GM21723 (cell line): ENCODE results near the gene UHRF1.
"Not testable (repeated sequence)": the region's sequence is repeated elsewhere in the genome, so short reads cannot be mapped to it uniquely, and the experiment has no call there.

ENCODE experiments used
- ATAC-seq: cut with Tn5 transposase; IDR thresholded peaks from one replicate; pipeline ENCODE4 v1.9.1; 2021; ENCODE audit warnings: mild to moderate bottlenecking, moderate library complexity; ENCODE audit not compliant: unreplicated experiment

UHRF1 gene

DNA sequence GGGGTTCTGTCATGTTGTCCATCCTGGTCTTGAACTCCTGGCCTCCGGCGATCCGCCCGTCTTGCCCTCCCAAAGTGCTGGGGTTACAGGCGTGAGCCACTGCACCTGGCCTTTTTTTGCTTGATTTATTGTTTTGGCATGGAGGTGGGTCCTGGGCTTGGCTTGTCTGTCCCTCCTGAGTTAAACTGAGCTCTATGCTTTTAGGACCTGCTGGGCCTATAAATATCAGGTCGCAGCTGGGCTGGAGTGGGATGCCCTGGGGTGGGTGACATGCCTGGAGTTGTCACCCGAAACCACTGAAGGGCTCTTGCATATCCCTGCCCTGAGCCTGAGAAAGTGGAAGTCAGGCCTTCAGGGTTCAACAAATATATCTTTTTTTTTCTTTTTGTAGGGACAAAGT is 12.2 kb upstream of the UHRF1 start:
- ATAC-seq: no peak

DNA sequence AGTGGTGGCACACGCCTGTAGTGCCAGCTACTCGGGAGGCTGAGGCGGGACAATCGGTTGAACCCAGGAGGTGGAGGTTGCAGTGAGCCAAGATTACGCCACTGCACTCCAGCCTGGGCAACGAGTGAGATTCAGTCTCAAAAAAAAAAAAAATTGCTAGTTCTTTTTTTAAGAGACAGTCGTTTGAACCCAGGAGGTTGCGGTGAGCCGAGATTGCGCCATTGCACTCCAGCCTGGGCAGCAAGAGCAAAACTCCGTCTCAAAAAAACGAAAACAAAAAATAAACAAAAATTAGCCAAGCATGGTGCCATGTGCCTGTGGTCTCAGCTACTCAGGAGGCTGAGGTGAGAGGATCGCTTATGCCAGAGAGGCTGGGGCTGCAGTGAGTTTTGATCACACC is 8.4 kb upstream of the UHRF1 start:
- ATAC-seq: not testable (repeated sequence)

DNA sequence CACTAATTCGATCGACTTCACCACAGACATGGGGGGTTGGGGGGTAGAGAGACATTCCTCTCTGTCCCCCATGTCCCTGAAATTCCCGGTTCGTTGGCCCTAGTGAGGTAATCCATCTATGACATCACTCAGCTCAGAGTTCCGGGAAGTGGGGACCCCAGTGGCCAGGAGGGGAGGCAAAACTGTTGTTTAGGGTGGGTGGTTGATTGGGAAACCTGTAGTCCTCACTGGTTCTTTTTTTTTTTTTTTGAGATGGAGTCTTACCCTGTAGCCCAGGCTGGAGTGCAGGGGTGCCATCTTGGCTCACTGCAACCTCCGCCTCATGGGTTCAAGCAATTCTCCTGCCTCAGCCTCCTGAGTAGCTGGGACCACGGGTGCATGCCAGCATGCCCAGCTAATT is 6.5 kb upstream of the UHRF1 start, which contains the start of gene ARRDC5:
ARRDC5 (minus strand) TSS at position 101 of the 400 bp plus-strand sequence; CDS start at position 30, 71 bp downstream.
- ATAC-seq: no peak

DNA sequence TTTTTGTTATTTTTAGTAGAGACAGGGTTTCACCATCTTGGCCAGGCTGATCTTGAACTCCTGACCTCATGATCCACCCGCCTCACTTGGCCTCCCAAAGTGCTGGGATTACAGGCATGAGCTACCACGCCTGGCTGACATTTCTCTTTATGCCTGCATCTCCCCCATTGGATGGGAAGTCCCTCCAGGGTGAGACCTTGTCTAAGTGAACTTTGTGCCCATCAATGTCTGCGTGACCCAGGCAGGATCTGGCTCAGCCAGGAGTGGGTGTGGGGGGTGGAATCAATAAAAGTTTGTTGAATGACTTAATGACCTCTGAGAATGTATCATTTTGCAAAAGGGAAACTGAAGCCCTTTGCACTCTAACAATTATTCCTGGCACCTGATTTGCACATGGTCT is 4.8 kb upstream of the UHRF1 start:
- no peak for ATAC-seq

DNA sequence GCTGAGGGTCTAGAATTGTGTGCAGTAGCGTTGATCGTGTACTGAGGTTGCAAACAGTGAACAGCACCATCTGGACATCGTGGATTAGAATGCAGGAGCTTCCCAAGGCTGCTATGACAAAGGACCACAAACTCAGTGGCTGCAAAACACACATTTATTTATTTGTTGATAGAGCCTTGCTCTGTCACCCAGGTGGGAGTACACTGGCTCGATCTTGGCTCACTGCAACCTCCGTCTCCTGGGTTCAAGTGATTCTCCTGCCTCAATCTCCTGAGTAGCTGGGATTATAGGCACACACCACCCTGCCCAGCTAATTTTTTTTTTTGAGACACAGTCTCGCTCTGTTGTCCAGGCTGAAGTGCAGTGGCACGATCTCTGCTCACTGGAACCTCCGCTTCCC is 2.3 kb upstream of the UHRF1 start:
- ATAC-seq: no peak

DNA sequence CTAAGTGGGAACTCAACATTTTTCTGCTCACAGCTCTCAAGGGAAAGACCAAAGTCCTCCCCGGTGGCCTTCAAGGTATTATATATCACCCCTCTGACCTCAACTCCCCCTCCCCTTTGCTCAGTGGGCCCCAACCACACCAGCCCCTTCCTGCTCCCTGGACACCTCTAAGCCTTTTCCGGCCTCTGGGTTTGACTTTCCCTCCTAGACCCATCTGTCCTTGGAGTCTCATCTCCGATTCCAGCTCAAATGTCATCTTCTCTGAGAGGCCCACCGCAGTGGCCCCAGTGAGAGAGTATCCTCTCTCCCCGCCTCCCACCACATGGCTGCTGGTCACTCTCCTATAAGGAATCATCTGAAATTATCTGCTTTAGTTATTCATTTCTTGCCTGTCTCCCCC is 941 bp upstream of the UHRF1 start:
- no peak for ATAC-seq

DNA sequence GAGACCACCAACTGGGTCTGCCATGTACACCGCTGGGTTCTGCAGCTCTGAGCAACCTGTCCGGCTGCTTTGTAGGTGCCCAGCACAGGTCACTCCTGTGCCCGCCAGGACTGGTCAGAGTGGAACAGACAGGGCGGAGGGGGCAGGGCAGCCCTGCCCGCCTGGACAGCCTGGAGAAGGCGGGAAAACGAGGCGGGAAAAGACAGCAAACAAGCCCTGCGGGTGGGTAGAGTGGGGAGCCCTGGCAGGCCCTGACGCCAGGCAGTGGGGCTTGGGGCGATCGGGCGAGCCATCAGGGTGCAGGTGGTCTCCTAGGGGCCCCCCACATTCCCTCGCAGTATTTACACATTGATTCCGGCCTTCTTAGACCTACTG is 533 bp upstream of the UHRF1 start:
- ATAC-seq: no peak

DNA sequence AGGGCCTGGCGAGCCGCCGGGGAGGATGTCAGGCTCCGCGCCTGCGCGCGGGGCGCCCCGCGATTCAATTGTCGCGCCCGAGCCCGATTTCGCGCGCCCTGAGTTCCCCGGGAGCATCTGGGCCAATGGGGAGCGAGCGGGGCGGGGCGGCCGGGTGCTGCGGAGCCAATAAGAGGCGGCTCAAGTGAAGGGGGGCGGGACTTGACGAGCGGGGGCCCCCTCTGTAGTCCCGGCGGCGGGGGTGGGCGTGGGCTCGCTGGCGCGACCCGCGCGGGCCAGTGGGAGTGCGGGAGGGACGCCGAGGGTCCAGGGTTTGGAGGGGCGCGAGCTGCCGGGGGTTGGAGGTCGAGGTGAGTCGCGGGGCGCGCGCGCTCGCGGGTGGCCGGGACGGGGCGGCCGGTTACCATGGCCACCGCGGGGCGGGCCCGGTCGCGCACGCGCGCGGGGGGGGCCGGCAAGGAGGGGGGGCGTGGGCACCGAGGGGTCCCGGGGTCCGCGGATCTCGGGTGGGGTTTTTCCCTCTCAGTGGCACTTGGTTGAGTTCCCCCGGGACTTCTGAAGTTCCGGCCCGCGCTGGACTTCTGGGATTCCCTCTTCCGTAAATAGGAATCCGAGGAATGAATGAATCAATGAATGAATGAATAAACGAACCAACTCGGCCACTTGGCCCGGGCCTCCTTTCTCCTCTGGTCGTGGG is 744 bp downstream of the UHRF1 start:
- ATAC-seq: peak; percentile 66

DNA sequence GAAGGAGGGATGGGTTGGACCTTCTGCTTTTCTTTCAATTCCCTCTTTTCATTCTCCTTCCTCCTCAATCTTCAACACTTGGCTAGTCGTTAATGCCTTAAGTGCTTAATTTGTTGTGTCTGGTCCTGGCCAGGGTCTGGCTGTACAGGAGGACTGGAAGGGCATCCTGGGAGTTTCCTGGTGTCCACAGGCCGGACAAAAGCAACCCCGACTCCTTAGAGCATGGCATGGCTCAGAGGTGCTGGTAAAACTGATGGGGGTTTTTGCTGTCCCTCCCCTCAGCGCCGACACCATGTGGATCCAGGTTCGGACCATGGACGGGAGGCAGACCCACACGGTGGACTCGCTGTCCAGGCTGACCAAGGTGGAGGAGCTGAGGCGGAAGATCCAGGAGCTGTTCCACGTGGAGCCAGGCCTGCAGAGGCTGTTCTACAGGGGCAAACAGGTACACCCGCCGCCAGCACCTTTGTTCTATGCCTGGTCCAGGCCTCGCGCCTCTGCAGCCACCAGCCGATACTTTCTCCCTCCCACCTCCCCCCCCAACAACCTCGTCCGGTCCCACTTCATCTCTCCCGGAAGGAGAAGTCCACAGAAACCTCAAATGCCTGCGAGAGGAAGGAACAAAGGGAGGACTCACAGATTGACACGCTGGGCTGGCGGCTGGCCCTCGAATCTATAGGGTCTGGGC is 1.4 kb downstream of the UHRF1 start:
- no peak for ATAC-seq

DNA sequence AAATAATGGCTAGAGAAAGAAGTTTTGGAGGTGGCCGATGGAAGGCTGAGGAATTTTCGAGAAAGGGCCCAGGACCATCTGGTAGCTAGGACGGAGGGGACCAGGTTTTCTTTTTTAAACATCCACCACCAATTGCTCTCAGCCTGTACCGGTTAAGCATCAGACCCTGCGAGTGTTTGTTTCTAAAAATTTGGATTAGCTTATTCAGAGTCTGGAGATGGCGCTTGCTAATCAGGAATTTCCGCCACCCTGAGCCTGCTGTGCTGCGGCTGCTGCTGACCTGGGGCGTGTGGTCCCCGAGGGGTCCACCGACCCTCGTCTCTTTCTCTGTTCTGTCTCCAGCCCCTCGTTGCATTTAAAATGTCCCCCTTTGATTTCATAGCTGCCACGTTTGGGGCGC is 2.0 kb downstream of the UHRF1 start:
- ATAC-seq: no peak

DNA sequence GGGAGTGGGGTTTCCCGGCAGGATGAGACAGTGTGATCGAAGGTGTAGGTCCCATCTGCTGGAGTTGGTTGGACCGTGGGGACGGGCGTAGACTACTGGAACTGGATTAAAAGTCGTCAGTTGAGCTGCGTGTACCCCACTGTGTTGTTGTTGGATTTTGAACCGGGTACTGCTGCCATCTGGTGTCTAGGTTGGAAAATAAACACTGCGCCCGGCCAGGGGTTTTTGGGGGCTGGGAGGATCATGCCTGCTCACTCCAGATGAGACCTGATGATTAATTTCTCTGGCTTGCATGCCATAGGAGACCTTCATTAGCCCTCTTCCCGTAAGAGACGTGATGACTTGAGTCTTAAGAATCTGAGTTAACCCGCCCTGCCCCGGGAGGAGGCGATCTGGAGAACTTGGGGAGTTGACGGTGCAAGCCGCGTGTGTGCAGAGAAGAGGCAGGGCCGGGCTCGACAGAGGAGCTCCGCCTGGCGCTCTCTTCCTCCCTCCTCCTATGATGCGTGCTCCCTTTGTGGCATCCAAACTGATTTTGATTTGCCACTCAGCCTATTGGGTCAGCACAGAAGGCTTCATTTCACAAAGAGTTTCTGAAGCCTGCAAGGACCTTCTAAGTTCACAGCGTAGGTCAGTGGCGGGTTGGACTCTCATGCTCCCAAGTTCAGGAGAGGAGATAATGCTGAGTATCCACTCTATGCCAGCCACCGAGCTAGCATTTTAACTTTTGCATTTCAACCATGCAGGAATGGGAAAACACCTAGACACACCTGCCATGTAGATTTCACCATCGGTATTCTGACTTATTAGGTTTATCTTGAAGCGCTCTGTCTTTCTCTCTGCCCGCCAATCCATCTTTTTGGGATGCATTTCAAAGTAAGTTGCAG is 2.7 kb downstream of the UHRF1 start:
- ATAC-seq: no peak

DNA sequence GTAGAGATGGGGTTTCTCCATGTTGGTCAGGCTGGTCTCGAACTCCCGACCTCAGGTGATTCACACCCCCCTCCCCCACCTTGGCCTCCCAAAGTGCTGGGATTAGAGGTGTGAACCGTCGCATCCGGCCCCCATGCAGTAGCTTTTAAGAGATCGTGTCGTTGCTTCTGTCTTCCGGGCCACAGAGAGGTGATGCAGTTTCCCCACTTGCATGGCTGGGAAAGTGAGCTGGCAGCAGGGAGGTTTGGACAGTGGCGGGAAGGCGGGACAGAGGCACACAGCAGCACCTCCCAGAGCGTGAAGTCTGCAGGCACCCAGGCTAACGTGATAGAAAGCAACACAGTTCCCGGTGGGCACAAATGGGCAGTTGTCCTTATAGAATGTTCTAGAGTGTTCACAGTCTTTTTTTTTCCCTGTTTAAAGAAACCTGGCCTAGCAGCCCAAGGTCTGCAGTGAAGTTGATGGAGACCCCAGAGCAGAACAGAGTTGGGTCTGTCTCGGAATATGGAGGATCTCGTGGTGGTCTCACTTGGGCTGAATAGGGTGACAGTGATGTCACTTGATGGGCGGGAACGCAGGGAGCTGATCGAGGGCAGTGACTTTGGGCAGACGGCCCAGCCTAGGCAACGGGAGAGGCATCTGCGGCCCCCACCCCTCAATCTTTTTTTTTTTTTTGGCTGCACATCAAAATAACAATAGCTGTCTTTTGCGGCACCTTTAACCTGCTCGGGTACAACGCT is 4.9 kb downstream of the UHRF1 start:
- no peak for ATAC-seq

DNA sequence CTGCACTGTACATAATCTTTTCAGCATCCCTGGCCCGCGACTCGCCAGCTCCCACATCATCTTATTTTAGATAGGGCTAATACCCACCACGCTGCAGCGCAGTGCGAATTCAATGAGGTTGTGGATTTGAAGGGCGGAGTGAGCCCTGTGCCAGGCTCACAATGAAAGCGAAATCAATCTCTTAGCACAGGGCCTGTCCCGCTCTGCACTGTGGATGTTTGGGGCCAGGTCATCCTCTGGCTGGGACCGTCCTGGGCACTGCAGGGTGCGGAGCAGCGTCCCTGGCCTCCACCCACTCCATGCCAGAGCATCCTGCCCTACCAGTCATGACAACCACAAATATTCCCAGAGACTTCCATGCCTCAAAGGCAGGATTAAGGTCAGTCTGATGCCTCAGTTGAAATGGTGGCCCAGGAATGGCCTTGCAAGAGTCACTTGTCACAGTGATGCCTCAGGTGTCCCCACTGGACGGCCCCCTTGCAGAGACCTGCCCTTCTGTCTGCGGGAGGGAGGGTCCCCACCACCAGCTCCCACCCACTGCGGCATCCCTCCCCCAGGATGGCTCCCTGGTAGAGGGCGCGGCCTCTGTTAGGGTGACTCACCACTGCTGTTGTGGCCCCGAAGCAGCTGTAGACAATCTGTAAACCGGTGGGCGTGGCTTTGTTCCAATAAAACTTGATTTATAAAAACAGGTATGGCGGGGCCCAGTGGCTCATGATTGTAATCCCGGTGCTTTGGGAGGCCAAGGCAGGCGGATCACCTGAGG is 5.6 kb downstream of the UHRF1 start:
- no peak for ATAC-seq

DNA sequence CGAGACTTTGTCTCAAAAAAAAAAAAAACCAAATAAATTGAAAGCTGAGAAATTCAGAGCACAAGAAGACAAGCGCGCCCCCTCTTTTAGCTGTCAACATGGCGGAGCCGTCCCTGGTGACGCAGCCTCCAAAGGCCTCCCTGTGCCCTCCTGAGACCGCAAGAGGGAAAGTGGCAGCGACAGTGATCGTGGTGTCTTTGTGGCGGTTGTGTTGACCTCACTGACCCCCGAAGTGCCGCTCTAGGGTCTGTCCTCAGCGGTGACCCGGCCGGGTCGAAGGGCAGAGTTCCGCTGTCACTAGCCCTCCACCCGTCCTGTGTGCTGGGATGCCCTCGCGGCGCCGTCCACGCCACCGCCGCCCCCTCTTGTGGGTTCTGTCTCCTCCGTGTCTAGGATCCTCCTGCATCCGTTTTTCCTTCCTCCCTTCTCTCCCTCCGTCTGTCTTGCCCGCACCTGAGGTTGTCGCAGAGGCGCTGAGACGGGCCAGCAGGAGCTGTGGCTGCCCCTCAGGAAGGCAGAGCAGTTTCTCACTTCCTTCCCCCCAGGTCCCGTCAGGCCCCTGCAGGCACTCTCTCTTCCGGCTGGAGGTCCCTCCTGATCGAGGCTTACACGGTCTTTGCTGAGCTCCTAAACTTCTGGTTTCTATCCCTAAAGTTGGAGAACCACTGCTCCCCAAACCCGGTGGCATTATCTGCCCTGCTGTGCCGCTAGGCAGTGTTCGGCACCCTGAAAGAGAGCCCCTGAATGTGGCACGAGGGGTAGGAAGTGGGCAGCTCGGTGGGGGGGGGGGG is 7.2 kb downstream of the UHRF1 start:
- ATAC-seq: no peak

DNA sequence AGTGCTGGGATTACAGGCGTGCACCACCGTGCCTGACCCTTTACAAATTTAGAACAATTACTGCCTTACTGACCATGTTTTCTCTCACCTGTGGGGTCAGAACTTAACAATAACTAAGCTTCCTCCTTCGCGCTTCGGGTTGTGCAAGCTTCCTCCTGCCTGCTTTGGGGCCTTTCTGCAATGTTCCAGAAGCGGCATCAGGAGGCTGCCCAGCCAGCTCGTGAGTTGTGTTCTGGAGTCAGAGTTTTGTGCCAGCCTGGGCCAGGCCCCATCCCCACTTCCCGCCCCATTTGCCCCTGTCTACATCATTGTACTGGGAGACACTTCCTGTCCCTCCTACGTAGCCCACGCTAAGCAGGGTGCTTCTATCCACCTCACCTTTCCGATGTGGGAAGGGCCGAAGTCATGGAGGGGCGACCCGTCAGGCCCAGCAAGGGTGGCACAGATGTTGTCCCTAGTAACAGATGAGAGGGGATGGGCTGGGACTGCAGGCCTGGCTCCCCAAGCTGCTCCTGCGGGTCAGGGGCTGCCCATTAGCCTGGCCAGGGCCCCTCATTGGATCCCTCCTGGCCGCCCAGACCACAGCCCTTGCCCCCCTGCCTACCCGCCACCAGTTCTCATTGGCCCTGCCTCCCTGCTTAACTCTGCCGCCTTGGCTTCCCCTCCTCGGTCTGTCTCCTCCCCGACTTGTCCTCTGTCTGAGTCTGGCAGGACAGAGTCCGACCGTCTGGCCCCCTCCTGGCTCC is 13.4 kb downstream of the UHRF1 start:
- ATAC-seq: no peak

DNA sequence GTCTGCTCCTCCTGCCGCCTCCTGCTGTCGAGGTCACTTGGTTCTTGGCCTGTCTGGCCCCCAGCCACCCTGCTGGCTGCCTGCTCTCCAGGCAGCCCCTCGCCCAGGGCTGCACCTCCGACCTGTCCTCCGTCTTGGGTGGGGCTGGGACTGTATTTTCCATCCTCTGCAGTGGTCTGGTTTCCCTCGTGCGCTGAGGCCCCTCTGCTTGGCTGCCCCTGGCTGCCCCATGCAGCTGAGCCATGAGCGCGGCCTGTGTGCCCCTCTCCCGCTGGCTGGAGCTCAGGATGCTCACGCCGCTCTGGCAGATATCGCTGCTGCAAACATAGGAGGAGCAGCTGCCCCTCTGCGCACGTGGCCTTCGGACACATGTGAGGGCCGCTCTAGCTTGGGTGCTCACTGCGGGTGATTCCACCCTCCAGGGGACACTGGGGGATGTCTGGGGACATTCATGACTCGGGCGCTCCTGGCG is 14.0 kb downstream of the UHRF1 start:
- ATAC-seq: no peak

DNA sequence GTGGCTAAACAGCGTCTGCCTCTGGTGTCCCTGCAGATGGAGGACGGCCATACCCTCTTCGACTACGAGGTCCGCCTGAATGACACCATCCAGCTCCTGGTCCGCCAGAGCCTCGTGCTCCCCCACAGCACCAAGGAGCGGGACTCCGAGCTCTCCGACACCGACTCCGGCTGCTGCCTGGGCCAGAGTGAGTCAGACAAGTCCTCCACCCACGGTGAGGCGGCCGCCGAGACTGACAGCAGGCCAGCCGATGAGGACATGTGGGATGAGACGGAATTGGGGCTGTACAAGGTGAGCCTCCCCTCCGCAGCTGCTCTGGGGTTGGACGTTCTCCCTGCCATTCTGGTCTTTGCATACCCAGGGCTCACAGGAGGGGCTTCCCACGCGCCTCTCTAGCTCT is 19.9 kb downstream of the UHRF1 start:
- ATAC-seq: no peak

DNA sequence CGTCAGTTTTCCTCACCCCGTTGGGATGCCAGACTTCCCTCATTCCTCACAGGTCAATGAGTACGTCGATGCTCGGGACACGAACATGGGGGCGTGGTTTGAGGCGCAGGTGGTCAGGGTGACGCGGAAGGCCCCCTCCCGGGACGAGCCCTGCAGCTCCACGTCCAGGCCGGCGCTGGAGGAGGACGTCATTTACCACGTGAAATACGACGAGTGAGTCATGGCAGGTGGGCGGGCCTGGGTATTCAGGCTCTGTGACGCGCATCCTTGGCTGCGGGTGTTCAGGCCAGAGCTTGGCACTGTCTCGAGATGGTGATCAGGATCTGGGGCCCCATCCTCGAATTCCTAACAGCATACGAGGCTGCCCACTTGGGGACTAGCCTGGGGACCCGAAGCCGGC is 21.4 kb downstream of the UHRF1 start:
- ATAC-seq: no peak

DNA sequence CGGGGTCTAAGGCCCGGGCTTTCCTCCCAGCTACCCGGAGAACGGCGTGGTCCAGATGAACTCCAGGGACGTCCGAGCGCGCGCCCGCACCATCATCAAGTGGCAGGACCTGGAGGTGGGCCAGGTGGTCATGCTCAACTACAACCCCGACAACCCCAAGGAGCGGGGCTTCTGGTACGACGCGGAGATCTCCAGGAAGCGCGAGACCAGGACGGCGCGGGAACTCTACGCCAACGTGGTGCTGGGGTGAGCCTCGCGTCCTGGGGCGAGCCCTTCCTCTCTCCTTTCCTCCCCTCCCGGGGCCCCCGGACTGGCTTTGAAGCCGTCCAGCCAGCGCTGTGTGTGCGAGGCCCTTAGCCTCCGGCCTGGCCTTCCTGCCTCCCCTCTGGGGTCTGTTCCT is 23.4 kb downstream of the UHRF1 start:
- ATAC-seq: no peak
